HG02938 (cell line): ENCODE results near the gene MAPK6.
A peak's percentile ranks its signal among the peaks of the same experiment; 100 is the strongest.
"Not testable (repeated sequence)": the region's sequence is repeated elsewhere in the genome, so short reads cannot be mapped to it uniquely, and the experiment has no call there.

Experiments used
- ATAC-seq: cut with Tn5 transposase; IDR thresholded peaks from one replicate; pipeline ENCODE4 v1.9.1; 2021; ENCODE audit warnings: mild to moderate bottlenecking, moderate library complexity; ENCODE audit not compliant: unreplicated experiment

Gene MAPK6

GRCh38 chr15:52018693-52019393, at the start of gene MAPK6:
Gene MAPK6, plus strand, starts transcription at chr15:52019219. Its CDS starts 27,242 bp downstream, at chr15:52046461.
- peak; percentile 58 for ATAC-seq

- no peak for ATAC-seq
Measured at GRCh38 chr15:51969728-51970127, 49.3 kb upstream of the MAPK6 start.

GRCh38 chr15:51970132-51970817, 48.7 kb upstream of the MAPK6 start:
- no peak for ATAC-seq

- ATAC-seq, result peak; percentile 16
Measured at GRCh38 chr15:51971032-51971374, 48.0 kb upstream of the MAPK6 start.

GRCh38 chr15:51971375-51972133, 47.5 kb upstream of the MAPK6 start, which contains the start of gene LEO1:
Gene LEO1, minus strand, starts transcription at chr15:51971778. Its CDS starts 33 bp downstream, at chr15:51971745.
- peak; percentile 88 for ATAC-seq

- ATAC-seq, result no peak
Measured at GRCh38 chr15:51973220-51973619, 45.8 kb upstream of the MAPK6 start.

GRCh38 chr15:51973775-51974174, 45.2 kb upstream of the MAPK6 start:
- no peak for ATAC-seq

- peak; percentile 93 for ATAC-seq
Measured at GRCh38 chr15:51982013-51982769, 36.8 kb upstream of the MAPK6 start.

GRCh38 chr15:51982770-51983103, 36.3 kb upstream of the MAPK6 start:
- ATAC-seq, result no peak

- no peak for ATAC-seq
Measured at GRCh38 chr15:51991141-51991540, 27.9 kb upstream of the MAPK6 start.

GRCh38 chr15:51992953-51993352, 26.1 kb upstream of the MAPK6 start:
- no peak for ATAC-seq

GRCh38 chr15:52002351-52002750, 16.7 kb upstream of the MAPK6 start:
- ATAC-seq, result no peak

GRCh38 chr15:52003089-52003488, 15.9 kb upstream of the MAPK6 start:
- not testable (repeated sequence) for ATAC-seq

GRCh38 chr15:52003710-52004109, 15.3 kb upstream of the MAPK6 start:
- ATAC-seq, result no peak

GRCh38 chr15:52004806-52005205, 14.2 kb upstream of the MAPK6 start:
- no peak for ATAC-seq

- ATAC-seq, result peak; percentile 76
Measured at GRCh38 chr15:52005748-52006701, 13.0 kb upstream of the MAPK6 start.

- ATAC-seq, result peak; percentile 36
Measured at GRCh38 chr15:52006702-52007340, 12.2 kb upstream of the MAPK6 start.

GRCh38 chr15:52008359-52008697, 10.7 kb upstream of the MAPK6 start:
- ATAC-seq, result no peak

GRCh38 chr15:52008698-52009434, 10.2 kb upstream of the MAPK6 start:
- ATAC-seq, result no peak
